Colon (tissue), 2 donors: ENCODE measurements around the gene CBARP.

Source experiments
- FAIRE-seq: peaks from 2 replicates; lab custom pipeline; 2012; peaks lifted over from hg19 to GRCh38; lab: Jason Lieb, UNC
- donor health status: control.
- donor health status: control.

The CBARP gene

GRCh38 chr19:1226227-1226518 is 11.6 kb downstream of the CBARP start:
- no peak for FAIRE-seq

GRCh38 chr19:1225440-1226226 is 12.2 kb downstream of the CBARP start:
- FAIRE-seq, result no peak

DNA sequence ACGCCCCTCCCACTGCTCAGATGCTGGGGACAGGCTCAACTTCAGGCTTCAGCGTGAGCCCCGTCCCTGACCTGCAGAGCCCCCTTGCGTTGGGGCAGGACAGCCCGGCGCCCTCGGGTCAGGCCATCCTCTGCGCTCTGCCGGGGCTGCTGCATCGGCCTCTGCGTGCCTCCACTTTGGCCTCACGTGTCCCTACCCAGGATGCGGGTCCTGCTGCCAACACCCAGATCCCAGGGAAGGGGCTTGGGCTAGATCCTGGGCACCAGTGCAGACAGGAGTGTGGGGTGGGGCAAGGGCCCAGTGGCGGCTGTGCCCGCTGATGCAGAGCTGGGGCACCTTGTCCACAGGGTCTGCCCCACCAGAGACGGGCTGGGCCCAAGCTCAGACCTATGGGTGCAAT is 13.0 kb downstream of the CBARP start:
- no peak for FAIRE-seq

- FAIRE-seq, result no peak
These were observed 13.6 kb downstream of the CBARP start for GRCh38 chr19:1224047-1224825.

GRCh38 chr19:1223018-1223855 is 14.6 kb downstream of the CBARP start:
- no peak for FAIRE-seq

- no peak for FAIRE-seq
These were observed 15.4 kb downstream of the CBARP start for GRCh38 chr19:1222394-1222793.

- FAIRE-seq, result no peak
These were observed 15.9 kb downstream of the CBARP start for GRCh38 chr19:1221904-1222255.

GRCh38 chr19:1220976-1221903 is 16.6 kb downstream of the CBARP start:
- FAIRE-seq, result no peak

DNA sequence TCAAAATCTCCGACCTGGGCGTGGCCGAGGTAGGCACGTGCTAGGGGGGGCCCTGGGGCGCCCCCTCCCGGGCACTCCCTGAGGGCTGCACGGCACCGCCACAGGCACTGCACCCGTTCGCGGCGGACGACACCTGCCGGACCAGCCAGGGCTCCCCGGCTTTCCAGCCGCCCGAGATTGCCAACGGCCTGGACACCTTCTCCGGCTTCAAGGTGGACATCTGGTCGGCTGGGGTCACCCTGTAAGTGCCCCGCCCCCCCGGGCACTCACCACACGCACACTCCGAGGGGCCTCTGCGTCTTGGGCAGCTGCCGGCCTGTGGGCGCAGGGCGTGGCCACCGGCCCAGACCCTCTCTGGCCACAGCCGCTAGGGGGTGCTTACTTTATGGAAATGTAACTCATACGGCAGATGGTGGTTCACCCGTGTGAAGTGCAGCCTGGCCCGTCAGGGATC is 17.3 kb downstream of the CBARP start:
- no peak for FAIRE-seq

GRCh38 chr19:1219786-1220476 is 17.9 kb downstream of the CBARP start:
- no peak for FAIRE-seq

DNA sequence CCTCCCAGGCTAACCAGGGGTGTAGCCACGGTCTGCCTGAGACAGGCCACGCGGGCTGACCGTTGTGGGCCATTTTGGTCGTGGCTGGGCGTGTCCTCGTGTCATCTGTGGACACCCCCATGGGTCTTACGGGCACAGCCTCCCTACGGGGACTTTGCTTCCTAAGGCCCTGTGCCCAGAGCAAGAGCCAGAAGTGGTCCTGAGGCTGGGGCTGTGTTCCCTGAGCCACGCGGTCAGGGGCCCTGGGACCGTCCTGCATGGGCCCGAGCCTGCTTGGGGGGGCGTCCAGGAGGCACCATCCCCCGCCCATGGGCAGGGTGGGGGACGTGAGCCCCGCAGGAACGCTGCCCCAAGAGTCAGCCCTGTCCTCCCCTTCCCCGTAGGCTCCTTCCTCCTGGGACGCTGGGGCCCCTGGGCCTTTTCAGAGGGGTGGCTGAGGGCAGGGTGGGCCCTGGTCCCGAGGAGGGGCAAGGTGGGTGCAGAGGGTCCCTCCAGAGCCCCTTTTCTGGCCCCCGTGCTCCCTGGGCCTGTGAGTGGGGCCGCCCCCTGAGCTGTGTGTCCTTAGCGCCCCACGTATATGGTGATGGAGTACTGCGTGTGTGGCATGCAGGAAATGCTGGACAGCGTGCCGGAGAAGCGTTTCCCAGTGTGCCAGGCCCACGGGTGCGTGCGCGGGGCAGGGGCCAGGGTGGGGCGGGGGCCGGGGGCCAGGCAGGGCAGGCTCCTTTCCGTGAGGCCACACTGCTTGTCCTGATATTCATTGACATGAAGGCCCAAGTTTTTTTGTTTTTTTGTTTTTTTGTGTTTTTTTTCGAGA is 18.8 kb downstream of the CBARP start:
- no peak for FAIRE-seq

DNA sequence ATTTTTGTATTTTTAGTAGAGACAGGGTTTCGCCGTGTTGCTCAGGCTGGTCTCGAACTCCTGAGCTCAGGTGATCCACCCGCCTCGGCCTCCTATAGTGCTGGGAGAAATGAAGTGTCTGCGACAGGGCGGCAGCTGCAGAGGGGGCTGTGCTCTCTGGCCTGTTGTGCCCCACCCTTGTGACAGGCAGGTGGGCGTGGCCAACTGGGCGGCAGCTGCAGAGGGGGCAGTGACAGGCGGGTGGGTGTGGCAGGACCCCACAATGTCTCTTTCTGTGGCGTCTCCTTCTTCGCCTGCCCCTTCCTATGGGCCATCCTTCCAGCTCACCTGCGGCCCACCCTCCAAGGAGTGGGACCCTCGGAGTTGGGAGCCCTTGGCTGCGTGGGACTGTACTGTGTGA is 20.4 kb downstream of the CBARP start:
- no peak for FAIRE-seq

GRCh38 chr19:1216756-1217155 is 21.0 kb downstream of the CBARP start:
- no peak for FAIRE-seq

DNA sequence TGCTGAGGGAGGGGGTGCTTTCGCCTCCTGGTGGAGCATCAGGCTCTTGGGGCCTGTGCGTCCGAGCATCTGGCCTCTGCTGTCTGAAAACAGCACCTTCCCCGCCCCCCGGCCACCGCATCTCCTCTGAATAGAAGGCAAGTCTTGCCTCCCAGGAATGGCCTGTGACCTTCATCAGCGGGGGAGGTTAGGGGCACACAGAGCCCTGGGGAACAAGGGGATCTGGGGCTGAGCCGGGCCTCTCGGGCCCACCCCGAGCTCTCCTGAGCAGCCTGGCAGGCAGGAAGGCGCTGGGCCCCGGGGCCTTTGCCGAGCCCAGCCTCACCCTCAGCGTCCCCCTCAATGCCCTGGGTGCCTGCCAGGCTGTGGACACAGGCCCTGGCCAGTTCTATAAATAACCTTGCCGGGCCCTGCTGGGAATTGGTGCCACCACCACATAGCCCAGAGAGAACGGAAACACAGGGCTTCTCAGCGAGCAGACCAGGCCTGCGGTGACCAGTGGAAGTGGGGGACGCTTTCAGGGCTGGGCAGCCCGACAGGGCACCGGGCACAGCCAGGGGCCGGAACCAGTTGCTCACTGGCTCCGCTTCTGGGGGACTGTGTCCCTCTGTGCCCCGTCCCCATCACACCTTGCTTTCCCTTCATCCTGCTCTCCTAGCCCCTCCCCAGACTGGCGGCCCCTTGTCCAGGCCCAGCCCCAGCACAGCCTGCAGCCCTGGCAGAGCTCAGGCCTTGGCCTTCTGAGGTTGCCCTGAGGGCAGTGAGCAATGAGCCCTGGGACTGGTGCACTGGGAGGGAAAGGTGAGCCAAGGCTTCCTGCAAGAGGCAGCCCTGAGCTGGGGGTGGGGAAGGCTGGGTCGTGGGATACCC is 22.7 kb downstream of the CBARP start:
- no peak for FAIRE-seq

DNA sequence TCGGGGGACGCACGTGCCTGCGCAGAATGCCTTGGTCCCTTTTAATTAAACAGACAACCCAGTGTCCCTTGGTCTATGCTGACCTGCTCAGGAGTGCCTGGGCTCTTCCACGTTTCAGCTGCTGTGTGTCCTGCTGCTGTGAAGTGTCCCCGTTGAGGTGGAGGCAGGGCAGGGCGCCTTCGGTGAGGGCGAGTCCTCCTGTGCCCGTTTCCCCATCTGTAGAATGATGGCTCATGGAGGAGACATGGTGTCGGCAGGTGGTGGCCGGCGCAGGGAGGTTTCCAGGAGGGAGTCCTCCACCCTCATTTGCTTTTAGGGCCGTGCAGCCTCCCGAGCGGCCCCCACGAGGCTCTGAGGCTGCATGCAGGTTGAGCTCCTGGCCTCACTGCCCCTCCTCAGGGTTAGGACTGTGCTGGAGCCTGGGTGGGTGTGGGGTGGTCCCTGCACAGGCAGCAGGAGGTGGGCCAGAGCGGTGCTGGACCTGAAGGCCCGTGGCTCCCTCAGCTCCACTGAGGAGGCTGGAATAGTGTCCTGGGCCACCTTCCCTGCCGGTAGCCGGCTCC is 23.4 kb downstream of the CBARP start:
- no peak for FAIRE-seq

DNA sequence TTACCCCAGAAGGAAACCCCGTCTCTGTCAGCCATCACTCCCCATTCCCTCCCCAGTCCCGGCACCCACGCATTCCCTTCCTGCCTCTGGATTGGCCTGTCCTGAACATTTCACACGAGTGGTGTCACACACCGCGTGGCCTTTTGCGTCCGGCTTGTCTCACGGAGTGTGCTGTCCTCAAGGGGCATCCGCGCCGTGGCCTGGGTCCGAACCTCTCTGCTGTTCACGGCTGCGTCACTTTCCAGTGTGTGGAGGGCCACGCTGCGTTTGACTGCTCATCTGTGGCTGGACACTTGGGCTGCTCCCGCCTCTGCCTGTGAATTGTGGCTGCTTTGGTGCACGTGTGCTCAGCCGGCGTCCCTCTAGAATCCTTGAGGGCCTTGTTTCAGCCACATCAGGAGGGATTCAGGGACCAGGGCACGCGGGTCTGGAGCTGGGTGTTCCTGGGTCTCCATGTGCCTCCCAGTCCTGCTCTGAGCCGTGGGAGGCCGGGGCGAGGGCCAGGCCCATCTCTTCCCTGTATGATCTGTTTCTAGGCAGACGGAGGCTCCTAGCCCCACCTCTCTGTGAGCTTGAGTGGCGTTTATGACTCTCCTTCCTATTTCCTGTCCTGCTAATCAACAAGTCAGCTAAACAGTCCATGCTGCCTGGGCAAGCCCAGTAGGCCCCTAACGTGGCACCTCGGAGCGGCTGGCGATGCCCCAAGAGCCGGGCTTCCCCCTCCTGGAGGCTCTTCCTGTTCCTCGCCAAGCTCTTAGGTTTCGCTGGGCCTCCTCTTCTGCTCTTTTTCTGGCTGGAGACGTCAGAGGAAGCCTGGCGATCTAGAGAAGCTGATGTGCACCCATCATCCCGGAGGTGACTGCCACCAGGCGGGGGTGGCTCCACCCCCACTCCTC is 24.2 kb downstream of the CBARP start:
- no peak for FAIRE-seq

- no peak for FAIRE-seq
These were observed 26.1 kb downstream of the CBARP start for GRCh38 chr19:1211494-1212234.
